Measurements from ENCODE around the gene CASK. TPM values are rescaled to one million over a fixed set of nuclear protein-coding genes. Genes with fewer than 3 reads are reported as not detected.

CASK gene
- total RNA-seq, 1 donor from 2014 or later, result 38.2 TPM

GRCh38 chrX:41693024-41693423 lies 230.3 kb downstream of the CASK start:
- no peak for ATAC-seq
- H3K27me3 ChIP-seq (ENCODE audit: low read depth), result no peaks in the 10 kb centered on the region

GRCh38 chrX:41692162-41692749 lies 231.1 kb downstream of the CASK start:
- H3K9me3 ChIP-seq, result no peaks in the 10 kb centered on the region
- H3K27me3 ChIP-seq (ENCODE audit: low read depth), result no peaks in the 10 kb centered on the region
- no peak overlapping the region for H3K4me3 ChIP-seq
- no peak for DNase-seq
- TF ChIP-seq CTCF (IDR thresholded peaks at IDR 0.05), result no peak
- no peak for ATAC-seq
- peaks cover 3% of the 10 kb centered on the region for H3K4me1 ChIP-seq
- intact Hi-C loops (cut with DNase I), result no loop called here
- no peak overlapping the region for H3K27ac ChIP-seq
- H3K36me3 ChIP-seq, result no peaks in the 10 kb centered on the region

More at GRCh38 chrX:41693024-41693423, 230.3 kb downstream of the CASK start:
- Histone ChIP-seq H3K36me3 (no peaks in the 10 kb centered on the region), H3K4me3 (no peak overlapping the region), H3K27ac (no peak overlapping the region), H3K9me3 (no peaks in the 10 kb centered on the region), H3K4me1 (peaks cover 3% of the 10 kb centered on the region)
- TF ChIP-seq CTCF (IDR thresholded peaks at IDR 0.05), result no peak
- DNase-seq, result no peak
- intact Hi-C loops (cut with DNase I), result no loop called here

GRCh38 chrX:41689711-41690110 lies 233.6 kb downstream of the CASK start:
- Histone ChIP-seq H3K36me3 (no peaks in the 10 kb centered on the region), H3K27me3 (ENCODE audit: low read depth) (no peaks in the 10 kb centered on the region), H3K27ac (no peak overlapping the region), H3K4me1 (peaks cover 3% of the 10 kb centered on the region), H3K4me3 (peak overlapping the region; percentile 27), H3K9me3 (no peaks in the 10 kb centered on the region)
- intact Hi-C loops (cut with DNase I), result no loop called here
- DNase-seq (no peak), ATAC-seq (no peak)
- TF ChIP-seq CTCF (IDR thresholded peaks at IDR 0.05), result no peak

GRCh38 chrX:41688835-41689234 lies 234.5 kb downstream of the CASK start, which contains the start of gene GPR34:
Gene GPR34, plus strand, starts transcription at chrX:41688973. Its CDS starts 6,661 bp downstream, at chrX:41695634.
- ATAC-seq, result no peak
- DNase-seq, result no peak

GRCh38 chrX:41688156-41688555 lies 235.2 kb downstream of the CASK start:
- Histone ChIP-seq H3K27ac (no peak overlapping the region), H3K4me3 (no peak overlapping the region), H3K9me3 (no peaks in the 10 kb centered on the region), H3K4me1 (peaks cover 3% of the 10 kb centered on the region), H3K36me3 (no peaks in the 10 kb centered on the region), H3K27me3 (ENCODE audit: low read depth) (no peaks in the 10 kb centered on the region)
- TF ChIP-seq CTCF (IDR thresholded peaks at IDR 0.05), result no peak
- intact Hi-C loops (cut with DNase I), result no loop called here
- ATAC-seq, result no peak
- DNase-seq, result no peak

More at GRCh38 chrX:41688835-41689234, 234.5 kb downstream of the CASK start, which contains the start of gene GPR34:
- Histone ChIP-seq H3K4me1 (peaks cover 3% of the 10 kb centered on the region), H3K4me3 (peak within 1 kb of the TSS; percentile 27), H3K9me3 (no peaks in the 10 kb centered on the region), H3K36me3 (no peaks in the 10 kb centered on the region), H3K27me3 (ENCODE audit: low read depth) (no peaks in the 10 kb centered on the region), H3K27ac (no peak within 1 kb of the TSS)
- no peak for TF ChIP-seq CTCF (IDR thresholded peaks at IDR 0.05)
- intact Hi-C loops (cut with DNase I), result no loop called here

Data from lower lobe of right lung (tissue), 2 donors.